ENCODE data around the gene TREML4. TPM values are rescaled to one million over a fixed set of nuclear protein-coding genes. Genes with fewer than 3 reads are reported as not detected.

The TREML4 gene
- total RNA-seq, 1 donor from 2014 or later, result not detected

DNA sequence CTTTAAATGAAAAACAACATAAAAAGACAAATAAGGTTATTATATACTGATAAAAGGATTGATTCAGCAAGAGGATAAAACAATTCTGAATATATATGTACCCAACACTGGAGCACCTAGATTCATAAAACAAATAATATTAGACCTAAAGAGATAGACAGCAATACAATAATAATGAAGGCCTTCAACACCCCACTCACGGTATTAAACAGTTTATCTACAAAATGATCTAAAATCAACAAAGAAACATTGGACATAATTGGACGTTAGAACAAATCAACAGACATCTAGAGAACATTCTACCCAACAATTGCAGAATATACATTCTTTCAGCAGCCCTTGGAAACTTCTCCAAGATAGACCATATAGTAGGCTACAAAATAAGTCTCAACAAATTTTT lies 34.3 kb downstream of the TREML4 start:
- Histone ChIP-seq H3K4me2 (ENCODE audit: low read length) (no peak overlapping the region), H4K20me1 (ENCODE audit: insufficient read depth, low read length) (no peaks in the 10 kb centered on the region), H3K9me3 (ENCODE audit: insufficient read depth, low read depth, low read length) (no peaks in the 10 kb centered on the region), H3K9ac (ENCODE audit: low read length) (no peak overlapping the region), H3K79me2 (ENCODE audit: insufficient read depth, low read length) (no peaks in the 10 kb centered on the region), H3K4me1 (ENCODE audit: insufficient read depth, low read length) (no peaks in the 10 kb centered on the region), H3K27ac (ENCODE audit: low read depth, low read length) (no peak overlapping the region), H3K27me3 (ENCODE audit: insufficient read depth, low read length) (no peaks in the 10 kb centered on the region), H3K36me3 (ENCODE audit: insufficient read depth, low read length) (no peaks in the 10 kb centered on the region), H3K4me3 (ENCODE audit: insufficient read depth, low read depth, low read length) (no peak overlapping the region), H2AFZ (ENCODE audit: low read depth, low read length) (no peak overlapping the region)
- Mint-ChIP-seq H3K9me3 (ENCODE audit: unreplicated experiment) (peaks cover 10% of the 10 kb centered on the region), H3K4me1 (ENCODE audit: low read depth, unreplicated experiment) (peaks cover 8% of the 10 kb centered on the region), H3K36me3 (ENCODE audit: low read depth, unreplicated experiment) (peaks cover 2% of the 10 kb centered on the region), H3K27ac (ENCODE audit: unreplicated experiment) (no peak overlapping the region), H3K4me3 (ENCODE audit: unreplicated experiment) (no peak overlapping the region), H3K27me3 (ENCODE audit: low read depth, unreplicated experiment) (peaks cover 3% of the 10 kb centered on the region)
- no peak for DNase-seq (ENCODE audit: low read depth)
- no peak for TF ChIP-seq EZH2 (IDR thresholded peaks at IDR 0.05; ENCODE audit: insufficient read depth, low read length)
- TF ChIP-seq, protein P1, sequence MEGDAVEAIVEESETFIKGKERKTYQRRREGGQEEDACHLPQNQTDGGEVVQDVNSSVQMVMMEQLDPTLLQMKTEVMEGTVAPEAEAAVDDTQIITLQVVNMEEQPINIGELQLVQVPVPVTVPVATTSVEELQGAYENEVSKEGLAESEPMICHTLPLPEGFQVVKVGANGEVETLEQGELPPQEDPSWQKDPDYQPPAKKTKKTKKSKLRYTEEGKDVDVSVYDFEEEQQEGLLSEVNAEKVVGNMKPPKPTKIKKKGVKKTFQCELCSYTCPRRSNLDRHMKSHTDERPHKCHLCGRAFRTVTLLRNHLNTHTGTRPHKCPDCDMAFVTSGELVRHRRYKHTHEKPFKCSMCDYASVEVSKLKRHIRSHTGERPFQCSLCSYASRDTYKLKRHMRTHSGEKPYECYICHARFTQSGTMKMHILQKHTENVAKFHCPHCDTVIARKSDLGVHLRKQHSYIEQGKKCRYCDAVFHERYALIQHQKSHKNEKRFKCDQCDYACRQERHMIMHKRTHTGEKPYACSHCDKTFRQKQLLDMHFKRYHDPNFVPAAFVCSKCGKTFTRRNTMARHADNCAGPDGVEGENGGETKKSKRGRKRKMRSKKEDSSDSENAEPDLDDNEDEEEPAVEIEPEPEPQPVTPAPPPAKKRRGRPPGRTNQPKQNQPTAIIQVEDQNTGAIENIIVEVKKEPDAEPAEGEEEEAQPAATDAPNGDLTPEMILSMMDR (IDR thresholded peaks at IDR 0.05; ENCODE audit: insufficient read depth, low read depth, low read length), result no peak
- FAIRE-seq, result no peak

DNA sequence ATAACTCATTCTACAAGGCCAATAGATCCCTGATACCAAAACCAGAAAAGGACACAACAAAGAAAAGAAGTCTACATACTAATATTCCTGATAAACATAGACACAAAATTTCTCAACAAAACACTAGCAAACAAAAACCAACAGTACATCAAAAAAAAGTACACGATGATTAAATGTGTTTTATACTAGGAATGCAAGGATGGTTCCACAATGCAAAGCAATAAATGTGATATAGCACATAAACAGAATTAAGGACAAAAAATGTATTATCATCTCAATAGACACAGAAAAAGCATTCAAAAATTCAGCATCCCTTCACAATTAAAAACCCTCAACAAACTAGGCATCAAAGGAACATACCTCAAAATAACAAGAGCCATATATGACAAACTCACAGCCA lies 35.1 kb downstream of the TREML4 start:
- no peak for DNase-seq (ENCODE audit: low read depth)
- Mint-ChIP-seq H3K4me1 (ENCODE audit: low read depth, unreplicated experiment) (no peaks in the 10 kb centered on the region), H3K36me3 (ENCODE audit: low read depth, unreplicated experiment) (peaks cover 2% of the 10 kb centered on the region), H3K4me3 (ENCODE audit: unreplicated experiment) (no peak overlapping the region), H3K27ac (ENCODE audit: unreplicated experiment) (no peak overlapping the region), H3K9me3 (ENCODE audit: unreplicated experiment) (peaks cover 10% of the 10 kb centered on the region), H3K27me3 (ENCODE audit: low read depth, unreplicated experiment) (peaks cover 3% of the 10 kb centered on the region)
- Histone ChIP-seq H3K9me3 (ENCODE audit: insufficient read depth, low read depth, low read length) (no peaks in the 10 kb centered on the region), H3K27me3 (ENCODE audit: insufficient read depth, low read length) (no peaks in the 10 kb centered on the region), H3K4me2 (ENCODE audit: low read length) (no peak overlapping the region), H3K4me1 (ENCODE audit: insufficient read depth, low read length) (no peaks in the 10 kb centered on the region), H3K27ac (ENCODE audit: low read depth, low read length) (no peak overlapping the region), H3K36me3 (ENCODE audit: insufficient read depth, low read length) (no peaks in the 10 kb centered on the region), H3K9ac (ENCODE audit: low read length) (no peak overlapping the region), H3K79me2 (ENCODE audit: insufficient read depth, low read length) (no peaks in the 10 kb centered on the region), H4K20me1 (ENCODE audit: insufficient read depth, low read length) (no peaks in the 10 kb centered on the region), H3K4me3 (ENCODE audit: insufficient read depth, low read depth, low read length) (no peak overlapping the region), H2AFZ (ENCODE audit: low read depth, low read length) (no peak overlapping the region)
- FAIRE-seq, result no peak
- TF ChIP-seq EZH2 (IDR thresholded peaks at IDR 0.05; ENCODE audit: insufficient read depth, low read length), result no peak
- TF ChIP-seq, protein P1 (IDR thresholded peaks at IDR 0.05; ENCODE audit: insufficient read depth, low read depth, low read length), result no peak

DNA sequence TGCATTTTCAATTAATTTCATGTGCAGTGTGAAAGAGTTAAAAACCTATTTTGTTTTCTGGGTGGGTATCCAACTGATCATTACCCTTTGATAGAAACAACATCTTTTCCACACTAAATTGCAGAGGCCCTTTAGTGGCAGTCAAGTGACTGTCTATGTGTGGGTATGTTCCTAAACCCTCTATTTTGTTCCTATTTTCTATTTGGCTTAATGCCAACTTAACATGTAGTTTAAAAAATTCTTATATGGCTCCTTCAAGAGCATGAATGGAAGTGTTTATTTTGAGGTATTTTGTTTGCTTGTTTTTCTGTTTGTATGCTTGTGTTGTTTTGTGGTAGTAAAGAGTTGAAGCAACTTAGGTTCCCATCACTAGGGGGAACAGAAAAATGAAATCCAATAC lies 38.4 kb downstream of the TREML4 start:
- Mint-ChIP-seq H3K4me3 (ENCODE audit: unreplicated experiment) (no peak overlapping the region), H3K4me1 (ENCODE audit: low read depth, unreplicated experiment) (no peaks in the 10 kb centered on the region), H3K27me3 (ENCODE audit: low read depth, unreplicated experiment) (peaks cover 8% of the 10 kb centered on the region), H3K9me3 (ENCODE audit: unreplicated experiment) (peaks cover 8% of the 10 kb centered on the region), H3K36me3 (ENCODE audit: low read depth, unreplicated experiment) (no peaks in the 10 kb centered on the region), H3K27ac (ENCODE audit: unreplicated experiment) (no peak overlapping the region)
- H4K20me1 ChIP-seq (ENCODE audit: insufficient read depth, low read length), result no peaks in the 10 kb centered on the region
- H3K4me2 ChIP-seq (ENCODE audit: low read length), result no peak overlapping the region
- no peak overlapping the region for H3K4me3 ChIP-seq (ENCODE audit: insufficient read depth, low read depth, low read length)
- no peak overlapping the region for H3K9ac ChIP-seq (ENCODE audit: low read length)
- no peaks in the 10 kb centered on the region for H3K79me2 ChIP-seq (ENCODE audit: insufficient read depth, low read length)
- no peaks in the 10 kb centered on the region for H3K4me1 ChIP-seq (ENCODE audit: insufficient read depth, low read length)
- DNase-seq (ENCODE audit: low read depth) (no peak), FAIRE-seq (no peak)
- H3K9me3 ChIP-seq (ENCODE audit: insufficient read depth, low read depth, low read length), result no peaks in the 10 kb centered on the region
- no peak overlapping the region for H2AFZ ChIP-seq (ENCODE audit: low read depth, low read length)
- no peaks in the 10 kb centered on the region for H3K27me3 ChIP-seq (ENCODE audit: insufficient read depth, low read length)
- TF ChIP-seq, protein P1 (IDR thresholded peaks at IDR 0.05; ENCODE audit: insufficient read depth, low read depth, low read length), result no peak
- no peak for TF ChIP-seq EZH2 (IDR thresholded peaks at IDR 0.05; ENCODE audit: insufficient read depth, low read length)
- H3K27ac ChIP-seq (ENCODE audit: low read depth, low read length), result no peak overlapping the region
- H3K36me3 ChIP-seq (ENCODE audit: insufficient read depth, low read length), result no peaks in the 10 kb centered on the region
